IPS-18a (cell line): ENCODE measurements around the gene DDX6.
"Not testable (repeated sequence)": the region's sequence is repeated elsewhere in the genome, so short reads cannot be mapped to it uniquely, and the experiment has no call there.

Experiments
- H3K27ac ChIP-seq: one replicate; pipeline ENCODE4 v1.5.1; 2013; ENCODE audit warnings: low read length
- H3K27me3 ChIP-seq: one replicate; pipeline ENCODE4 v1.6.1; 2013; ENCODE audit warnings: mild to moderate bottlenecking, low read length; ENCODE audit not compliant: control insufficient read depth, insufficient read depth
- H3K36me3 ChIP-seq: one replicate; pipeline ENCODE4 v1.6.1; 2013; ENCODE audit warnings: low read depth, low read length; ENCODE audit not compliant: control insufficient read depth
- H3K4me1 ChIP-seq: one replicate; pipeline ENCODE4 v1.6.1; 2013; ENCODE audit warnings: low read depth, low read length; ENCODE audit not compliant: control insufficient read depth
- H3K4me3 ChIP-seq: one replicate; pipeline ENCODE4 v1.5.1; 2013; ENCODE audit warnings: low read length
- H3K9ac ChIP-seq: one replicate; pipeline ENCODE4 v1.6.1; 2013; ENCODE audit warnings: mild to moderate bottlenecking, low read length, moderate library complexity
- H3K9me3 ChIP-seq: one replicate; pipeline ENCODE4 v1.6.1; 2013; ENCODE audit warnings: low read depth, low read length; ENCODE audit not compliant: control insufficient read depth

DDX6 gene

GRCh38 chr11:118714816-118715215 lies 76.1 kb downstream of the DDX6 start:
- Histone ChIP-seq H3K4me3 (no peak overlapping the region), H3K36me3 (no peaks in the 10 kb centered on the region), H3K4me1 (peaks cover 14% of the 10 kb centered on the region), H3K9ac (peak overlapping the region; percentile 79), H3K27me3 (no peaks in the 10 kb centered on the region), H3K9me3 (no peaks in the 10 kb centered on the region), H3K27ac (peak overlapping the region; percentile 92)

DNA sequence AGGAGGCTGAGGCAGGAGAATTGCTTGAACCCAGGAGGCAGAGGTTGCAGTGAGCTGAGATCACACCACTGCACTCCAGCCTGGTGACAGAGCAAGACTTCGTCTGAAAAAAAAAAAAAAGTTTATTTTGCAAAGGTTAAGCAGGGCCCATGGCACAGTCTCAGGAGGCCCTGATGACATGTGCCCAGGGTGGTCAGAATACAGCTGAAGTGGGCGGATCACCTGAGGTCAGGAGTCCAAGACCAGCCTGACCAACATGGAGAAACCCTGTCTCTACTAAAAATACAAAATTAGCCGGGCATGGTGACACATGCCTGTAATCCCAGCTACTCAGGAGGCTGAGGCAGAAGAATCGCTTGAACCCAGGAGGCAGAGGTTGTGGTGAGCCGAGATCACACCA lies 76.5 kb downstream of the DDX6 start:
- not testable (repeated sequence) for H3K4me3 ChIP-seq, H3K9me3 ChIP-seq, H3K9ac ChIP-seq, H3K27me3 ChIP-seq, H3K36me3 ChIP-seq
- H3K4me1 ChIP-seq = peaks cover 14% of the 10 kb centered on the region
- H3K27ac ChIP-seq = peak overlapping the region; percentile 13

DNA sequence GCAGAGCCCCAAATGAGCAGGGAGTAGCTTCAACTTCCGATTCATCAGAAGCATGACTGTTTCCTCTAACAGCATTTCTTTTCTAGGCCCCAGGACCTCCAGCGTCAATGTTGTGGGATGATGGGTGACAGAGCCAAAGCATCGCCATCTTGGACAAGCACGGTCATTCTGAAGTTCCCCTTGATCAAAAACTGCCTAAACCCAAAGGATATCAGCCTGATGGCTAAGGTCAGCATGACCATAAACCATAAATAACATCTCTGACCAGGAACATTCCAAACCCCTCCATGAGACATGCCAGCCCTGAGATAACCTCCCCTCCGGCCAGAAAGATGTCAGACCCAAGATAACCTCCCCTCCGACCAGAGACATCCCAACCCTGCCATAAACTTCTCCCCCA lies 82.7 kb downstream of the DDX6 start:
- H3K9ac ChIP-seq = no peak overlapping the region
- no peaks in the 10 kb centered on the region for H3K27me3 ChIP-seq
- H3K4me1 ChIP-seq = peaks cover 9% of the 10 kb centered on the region
- H3K4me3 ChIP-seq = no peak overlapping the region
- no peak overlapping the region for H3K27ac ChIP-seq
- H3K9me3 ChIP-seq = no peaks in the 10 kb centered on the region
- no peaks in the 10 kb centered on the region for H3K36me3 ChIP-seq

GRCh38 chr11:118706546-118706825 lies 84.5 kb downstream of the DDX6 start:
- no peak overlapping the region for H3K9ac ChIP-seq
- H3K27me3 ChIP-seq = no peaks in the 10 kb centered on the region
- no peak overlapping the region for H3K4me3 ChIP-seq
- H3K36me3 ChIP-seq = no peaks in the 10 kb centered on the region
- H3K4me1 ChIP-seq = peaks cover 9% of the 10 kb centered on the region
- no peaks in the 10 kb centered on the region for H3K9me3 ChIP-seq
- no peak overlapping the region for H3K27ac ChIP-seq

DNA sequence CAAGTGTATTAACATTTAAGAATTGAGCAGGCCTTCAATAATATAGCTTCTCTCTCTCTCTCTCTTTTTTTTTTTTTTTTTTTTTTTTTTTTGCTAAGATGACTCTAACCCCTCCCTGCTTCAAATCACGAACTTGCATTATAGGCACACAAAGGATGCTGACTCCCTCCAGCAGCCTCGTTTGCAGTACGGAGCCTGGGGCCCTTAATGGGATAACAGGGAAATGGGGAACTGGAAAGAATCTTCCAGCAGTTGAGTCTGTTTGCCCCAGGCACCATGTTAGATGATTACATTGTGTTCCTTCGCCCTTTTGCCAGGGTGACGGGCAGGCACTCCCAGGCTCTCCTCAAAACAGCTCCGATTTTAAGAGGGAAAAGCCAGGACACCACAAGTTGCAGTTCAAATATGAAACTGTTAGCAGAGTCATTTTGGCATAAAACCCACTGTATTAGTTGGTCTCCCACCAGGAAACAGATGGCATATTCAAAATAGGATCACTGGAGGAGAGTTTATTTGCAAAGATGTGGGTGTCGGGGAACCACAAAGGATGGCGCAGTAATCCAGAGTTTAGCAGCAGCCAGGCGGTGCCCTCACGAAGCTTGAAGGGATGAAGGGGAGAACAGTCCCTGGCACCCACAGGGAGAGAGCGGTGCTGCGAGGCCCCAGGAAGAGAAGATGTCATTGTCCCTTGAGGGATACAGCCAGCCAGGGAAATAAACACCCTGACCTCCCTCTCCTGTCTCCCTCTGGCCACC lies 85.0 kb downstream of the DDX6 start:
- H3K4me3 ChIP-seq = no peak overlapping the region
- no peaks in the 10 kb centered on the region for H3K9me3 ChIP-seq
- no peaks in the 10 kb centered on the region for H3K27me3 ChIP-seq
- H3K36me3 ChIP-seq = no peaks in the 10 kb centered on the region
- H3K4me1 ChIP-seq = peaks cover 9% of the 10 kb centered on the region
- H3K9ac ChIP-seq = no peak overlapping the region
- no peak overlapping the region for H3K27ac ChIP-seq

GRCh38 chr11:118705111-118705741 lies 85.7 kb downstream of the DDX6 start:
- no peaks in the 10 kb centered on the region for H3K36me3 ChIP-seq
- peaks cover 9% of the 10 kb centered on the region for H3K4me1 ChIP-seq
- H3K9me3 ChIP-seq = no peaks in the 10 kb centered on the region
- H3K27ac ChIP-seq = no peak overlapping the region
- no peak overlapping the region for H3K4me3 ChIP-seq
- H3K27me3 ChIP-seq = no peaks in the 10 kb centered on the region
- H3K9ac ChIP-seq = no peak overlapping the region

- Histone ChIP-seq H3K27me3 (no peaks in the 10 kb centered on the region), H3K9ac (no peak overlapping the region), H3K4me3 (no peak overlapping the region), H3K27ac (no peak overlapping the region), H3K36me3 (no peaks in the 10 kb centered on the region), H3K4me1 (peaks cover 9% of the 10 kb centered on the region), H3K9me3 (no peaks in the 10 kb centered on the region)
Observed at GRCh38 chr11:118703563-118704106, 87.3 kb downstream of the DDX6 start.

GRCh38 chr11:118699506-118700220 lies 91.3 kb downstream of the DDX6 start:
- H3K4me3 ChIP-seq = no peak overlapping the region
- H3K4me1 ChIP-seq = no peaks in the 10 kb centered on the region
- H3K27me3 ChIP-seq = no peaks in the 10 kb centered on the region
- H3K9ac ChIP-seq = no peak overlapping the region
- H3K27ac ChIP-seq = no peak overlapping the region
- no peaks in the 10 kb centered on the region for H3K36me3 ChIP-seq
- no peaks in the 10 kb centered on the region for H3K9me3 ChIP-seq
